ENCODE data around the gene TMPRSS11E. TPM values are rescaled to one million over a fixed set of nuclear protein-coding genes. Genes with fewer than 3 reads are reported as not detected.

TMPRSS11E gene
- total RNA-seq, 1 donor from 2014 or later: 2.0 TPM

- Mint-ChIP-seq H3K27me3 (no peaks in the 10 kb centered on the region), H3K27ac (no peak overlapping the region), H3K4me3 (no peak overlapping the region), H3K9me3 (peaks cover 4% of the 10 kb centered on the region), H3K36me3 (no peaks in the 10 kb centered on the region), H3K4me1 (ENCODE audit: unreplicated experiment) (no peaks in the 10 kb centered on the region)
- no peak for TF ChIP-seq CTCF (conservative IDR thresholded peaks at IDR 0.05)
- DNase-seq (ENCODE audit: extremely low spot score, unreplicated experiment): no peak
These were observed 16.9 kb upstream of the TMPRSS11E start for GRCh38 chr4:68430337-68430736.

GRCh38 chr4:68432320-68432719 is 14.9 kb upstream of the TMPRSS11E start:
- Mint-ChIP-seq H3K9me3 (peaks cover 4% of the 10 kb centered on the region), H3K36me3 (no peaks in the 10 kb centered on the region), H3K27ac (no peak overlapping the region), H3K27me3 (no peaks in the 10 kb centered on the region), H3K4me3 (no peak overlapping the region), H3K4me1 (ENCODE audit: unreplicated experiment) (no peaks in the 10 kb centered on the region)
- no peak for TF ChIP-seq CTCF (conservative IDR thresholded peaks at IDR 0.05)
- no peak for DNase-seq (ENCODE audit: extremely low spot score, unreplicated experiment)

GRCh38 chr4:68433582-68433981 is 13.7 kb upstream of the TMPRSS11E start:
- H3K4me1 Mint-ChIP-seq (ENCODE audit: unreplicated experiment): no peaks in the 10 kb centered on the region
- no peak overlapping the region for H3K27ac Mint-ChIP-seq
- TF ChIP-seq CTCF (conservative IDR thresholded peaks at IDR 0.05): no peak
- DNase-seq (ENCODE audit: extremely low spot score, unreplicated experiment): no peak
- peaks cover 4% of the 10 kb centered on the region for H3K9me3 Mint-ChIP-seq
- no peaks in the 10 kb centered on the region for H3K27me3 Mint-ChIP-seq
- H3K4me3 Mint-ChIP-seq: no peak overlapping the region
- H3K36me3 Mint-ChIP-seq: no peaks in the 10 kb centered on the region

- no peak for TF ChIP-seq CTCF (conservative IDR thresholded peaks at IDR 0.05)
- Mint-ChIP-seq H3K36me3 (no peaks in the 10 kb centered on the region), H3K27ac (no peak overlapping the region), H3K4me1 (ENCODE audit: unreplicated experiment) (no peaks in the 10 kb centered on the region), H3K27me3 (no peaks in the 10 kb centered on the region), H3K9me3 (peaks cover 4% of the 10 kb centered on the region), H3K4me3 (no peak overlapping the region)
- no peak for DNase-seq (ENCODE audit: extremely low spot score, unreplicated experiment)
These were observed 13.0 kb upstream of the TMPRSS11E start for GRCh38 chr4:68434277-68434676.

- DNase-seq (ENCODE audit: extremely low spot score, unreplicated experiment): no peak
- Mint-ChIP-seq H3K9me3 (peaks cover 4% of the 10 kb centered on the region), H3K27ac (no peak overlapping the region), H3K4me3 (no peak overlapping the region), H3K4me1 (ENCODE audit: unreplicated experiment) (no peaks in the 10 kb centered on the region), H3K36me3 (no peaks in the 10 kb centered on the region), H3K27me3 (no peaks in the 10 kb centered on the region)
- no peak for TF ChIP-seq CTCF (conservative IDR thresholded peaks at IDR 0.05)
These were observed 12.4 kb upstream of the TMPRSS11E start for GRCh38 chr4:68434836-68435235.

- Mint-ChIP-seq H3K27me3 (no peaks in the 10 kb centered on the region), H3K4me3 (no peak overlapping the region), H3K36me3 (no peaks in the 10 kb centered on the region), H3K4me1 (ENCODE audit: unreplicated experiment) (peaks cover 4% of the 10 kb centered on the region), H3K27ac (no peak overlapping the region), H3K9me3 (no peaks in the 10 kb centered on the region)
- no peak for TF ChIP-seq CTCF (conservative IDR thresholded peaks at IDR 0.05)
- DNase-seq (ENCODE audit: extremely low spot score, unreplicated experiment): no peak
These were observed 2.2 kb upstream of the TMPRSS11E start for GRCh38 chr4:68445111-68445510.
